Suprapubic skin (tissue), 4 donors: ENCODE measurements around the gene TXNDC2.

ENCODE experiments used
- CTCF ChIP-seq, 2 donors: fragments of 200-600 bp in 1 of 2; fragments of 450-650 bp in 1 of 2; sonication (generic) in 1 of 2; IDR thresholded peaks; one replicate each; pipeline ENCODE4 v1.5.1; 2016 to 2019; ENCODE audit warnings: antibody characterized with exemption in 2 of 2, mild to moderate bottlenecking in 1 of 2, moderate library complexity in 1 of 2
- POLR2A ChIP-seq, 2 donors: fragments of 450-650 bp; IDR thresholded peaks; one replicate each; pipeline ENCODE4 v1.6.1; 2017; ENCODE audit warnings: antibody characterized with exemption in 2 of 2, mild to moderate bottlenecking in 2 of 2, moderate library complexity in 2 of 2
- POLR2AphosphoS5 ChIP-seq, 3 donors: sonication (generic); formaldehyde crosslinking; IDR thresholded peaks; one replicate each; pipeline ENCODE4 v1.6.1; 2017; ENCODE audit warnings: antibody characterized with exemption in 3 of 3

- TF ChIP-seq POLR2AphosphoS5 (IDR thresholded peaks at IDR 0.05) (no peak), CTCF (IDR thresholded peaks at IDR 0.05) (no peak), POLR2A (IDR thresholded peaks at IDR 0.05) (no peak)
Observed at GRCh38 chr18:9848170-9848879, 37.4 kb upstream of the TXNDC2 start.
